ENCODE data around the gene SPACA6. TPM values are rescaled to one million over a fixed set of nuclear protein-coding genes. Genes with fewer than 3 reads are reported as not detected.

SPACA6 gene
- total and polyA plus RNA-seq, 2 donors (not counting 1 experiment from before 2014, with no cell fraction given) = 5.5 to 8.6 TPM

DNA sequence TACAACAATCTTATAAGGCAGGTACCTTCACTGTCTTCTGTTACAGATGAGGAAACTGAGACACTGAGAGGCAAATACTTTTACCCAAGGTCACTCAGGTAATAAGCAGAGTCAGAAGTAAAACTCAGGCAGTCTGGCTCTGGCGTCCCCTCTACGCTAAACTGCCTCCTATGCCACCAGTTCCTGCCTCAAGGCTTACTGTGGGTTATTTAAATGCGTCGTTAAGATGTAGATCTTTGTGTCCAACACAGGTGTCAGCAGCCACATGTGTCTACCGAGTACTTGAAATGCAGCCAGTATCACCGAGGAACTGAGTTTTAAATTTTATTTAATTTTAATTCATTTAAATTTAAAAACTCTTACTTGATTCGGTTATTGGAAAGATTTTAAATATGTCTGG, 28.8 kb downstream of the SPACA6 start:
- Histone ChIP-seq H3K36me3 (ENCODE audit: control insufficient read depth, insufficient read depth, low read length) (no peaks in the 10 kb centered on the region), H3K79me2 (ENCODE audit: control insufficient read depth, insufficient read depth, low read length) (no peaks in the 10 kb centered on the region), H3K4me1 (ENCODE audit: control insufficient read depth, extremely low read depth, insufficient read depth, low read length) (peaks cover 3% of the 10 kb centered on the region), H3K9me3 (ENCODE audit: control insufficient read depth, insufficient read depth, low read depth, low read length) (no peaks in the 10 kb centered on the region), H3K27me3 (ENCODE audit: control insufficient read depth, insufficient read depth, low read length) (peaks cover 17% of the 10 kb centered on the region), H4K20me1 (ENCODE audit: control insufficient read depth, extremely low read depth, insufficient read depth, low read length) (no peaks in the 10 kb centered on the region), H3K27ac (ENCODE audit: insufficient read depth, low read length) (no peak overlapping the region), H3K4me3 (replicated peaks in 1 of 4; ENCODE audit: control extremely low read depth in 1 of 4, insufficient read depth in 1 of 4, low read depth in 3 of 4, low read length in 4 of 4) (no peak overlapping the region), H3K4me2 (ENCODE audit: extremely low read depth, insufficient read depth, low read length) (no peak overlapping the region), H2AFZ (ENCODE audit: low read length) (no peak overlapping the region), H3K9ac (ENCODE audit: insufficient read depth, low read length) (no peak overlapping the region)
- no peak for DNase-seq (ENCODE audit: low read depth in 2 of 2)
- TF ChIP-seq EZH2 (IDR thresholded peaks at IDR 0.05; ENCODE audit: low read length, missing control alignments) = no peak
- TF ChIP-seq, protein P1, sequence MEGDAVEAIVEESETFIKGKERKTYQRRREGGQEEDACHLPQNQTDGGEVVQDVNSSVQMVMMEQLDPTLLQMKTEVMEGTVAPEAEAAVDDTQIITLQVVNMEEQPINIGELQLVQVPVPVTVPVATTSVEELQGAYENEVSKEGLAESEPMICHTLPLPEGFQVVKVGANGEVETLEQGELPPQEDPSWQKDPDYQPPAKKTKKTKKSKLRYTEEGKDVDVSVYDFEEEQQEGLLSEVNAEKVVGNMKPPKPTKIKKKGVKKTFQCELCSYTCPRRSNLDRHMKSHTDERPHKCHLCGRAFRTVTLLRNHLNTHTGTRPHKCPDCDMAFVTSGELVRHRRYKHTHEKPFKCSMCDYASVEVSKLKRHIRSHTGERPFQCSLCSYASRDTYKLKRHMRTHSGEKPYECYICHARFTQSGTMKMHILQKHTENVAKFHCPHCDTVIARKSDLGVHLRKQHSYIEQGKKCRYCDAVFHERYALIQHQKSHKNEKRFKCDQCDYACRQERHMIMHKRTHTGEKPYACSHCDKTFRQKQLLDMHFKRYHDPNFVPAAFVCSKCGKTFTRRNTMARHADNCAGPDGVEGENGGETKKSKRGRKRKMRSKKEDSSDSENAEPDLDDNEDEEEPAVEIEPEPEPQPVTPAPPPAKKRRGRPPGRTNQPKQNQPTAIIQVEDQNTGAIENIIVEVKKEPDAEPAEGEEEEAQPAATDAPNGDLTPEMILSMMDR (conservative IDR thresholded peaks at IDR 0.05 in 1 of 2, IDR thresholded peaks at IDR 0.05 in 1 of 2; ENCODE audit: low read depth in 1 of 2, low read length in 2 of 2) = no peak

DNA sequence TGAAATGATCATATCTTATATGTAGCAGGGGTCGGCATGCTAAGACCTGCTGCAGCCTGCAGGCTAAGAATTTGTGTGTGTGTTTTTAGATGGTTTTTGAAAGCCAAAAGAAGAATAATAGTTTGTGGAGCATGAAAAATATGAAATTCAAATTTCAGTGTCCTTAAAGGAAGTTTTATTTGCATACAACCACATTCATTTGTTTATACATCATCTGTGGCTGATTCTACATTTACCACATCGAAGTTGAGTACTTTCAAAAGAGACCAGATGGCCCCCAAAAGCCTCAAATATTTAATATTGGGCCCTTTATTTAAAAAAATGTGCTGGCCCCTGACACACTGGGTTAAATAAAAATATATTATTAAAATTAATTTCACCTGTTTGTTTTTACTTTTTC, 29.4 kb downstream of the SPACA6 start:
- no peak overlapping the region for H2AFZ ChIP-seq (ENCODE audit: low read length)
- no peaks in the 10 kb centered on the region for H4K20me1 ChIP-seq (ENCODE audit: control insufficient read depth, extremely low read depth, insufficient read depth, low read length)
- no peak overlapping the region for H3K4me3 ChIP-seq (replicated peaks in 1 of 4; ENCODE audit: control extremely low read depth in 1 of 4, insufficient read depth in 1 of 4, low read depth in 3 of 4, low read length in 4 of 4)
- no peak for TF ChIP-seq EZH2 (IDR thresholded peaks at IDR 0.05; ENCODE audit: low read length, missing control alignments)
- TF ChIP-seq, protein P1 (conservative IDR thresholded peaks at IDR 0.05 in 1 of 2, IDR thresholded peaks at IDR 0.05 in 1 of 2; ENCODE audit: low read depth in 1 of 2, low read length in 2 of 2) = no peak
- no peaks in the 10 kb centered on the region for H3K9me3 ChIP-seq (ENCODE audit: control insufficient read depth, insufficient read depth, low read depth, low read length)
- H3K4me1 ChIP-seq (ENCODE audit: control insufficient read depth, extremely low read depth, insufficient read depth, low read length) = peaks cover 6% of the 10 kb centered on the region
- H3K4me2 ChIP-seq (ENCODE audit: extremely low read depth, insufficient read depth, low read length) = no peak overlapping the region
- no peaks in the 10 kb centered on the region for H3K36me3 ChIP-seq (ENCODE audit: control insufficient read depth, insufficient read depth, low read length)
- no peak overlapping the region for H3K27ac ChIP-seq (ENCODE audit: insufficient read depth, low read length)
- H3K79me2 ChIP-seq (ENCODE audit: control insufficient read depth, insufficient read depth, low read length) = no peaks in the 10 kb centered on the region
- H3K9ac ChIP-seq (ENCODE audit: insufficient read depth, low read length) = no peak overlapping the region
- no peak for DNase-seq (ENCODE audit: low read depth in 2 of 2)
- peaks cover 17% of the 10 kb centered on the region for H3K27me3 ChIP-seq (ENCODE audit: control insufficient read depth, insufficient read depth, low read length)

DNA sequence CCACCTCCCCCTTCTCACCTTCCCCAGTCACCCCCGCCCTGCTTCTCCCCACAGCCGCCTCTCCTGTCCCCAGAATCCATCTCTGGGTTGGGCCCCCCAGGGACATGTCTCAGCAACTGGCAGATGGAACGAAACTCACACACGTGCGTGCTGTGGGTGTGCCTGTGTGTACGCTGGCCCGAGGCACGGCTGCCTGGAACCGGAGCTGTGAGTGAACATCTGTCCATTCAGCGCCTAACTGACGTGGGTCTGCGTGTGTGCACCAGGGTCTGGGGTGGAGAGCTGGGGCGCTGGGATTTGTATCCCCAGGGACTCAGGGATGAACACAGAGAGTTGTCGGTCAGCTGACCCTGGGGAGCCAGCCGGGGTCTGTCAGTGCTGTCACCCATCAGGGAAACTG, 31.4 kb downstream of the SPACA6 start:
- H3K79me2 ChIP-seq (ENCODE audit: control insufficient read depth, insufficient read depth, low read length) = no peaks in the 10 kb centered on the region
- H4K20me1 ChIP-seq (ENCODE audit: control insufficient read depth, extremely low read depth, insufficient read depth, low read length) = no peaks in the 10 kb centered on the region
- H3K36me3 ChIP-seq (ENCODE audit: control insufficient read depth, insufficient read depth, low read length) = no peaks in the 10 kb centered on the region
- no peak for DNase-seq (ENCODE audit: low read depth in 2 of 2)
- H3K4me2 ChIP-seq (ENCODE audit: extremely low read depth, insufficient read depth, low read length) = no peak overlapping the region
- H3K9me3 ChIP-seq (ENCODE audit: control insufficient read depth, insufficient read depth, low read depth, low read length) = no peaks in the 10 kb centered on the region
- no peak overlapping the region for H2AFZ ChIP-seq (ENCODE audit: low read length)
- H3K4me1 ChIP-seq (ENCODE audit: control insufficient read depth, extremely low read depth, insufficient read depth, low read length) = peaks cover 6% of the 10 kb centered on the region
- peaks cover 11% of the 10 kb centered on the region for H3K27me3 ChIP-seq (ENCODE audit: control insufficient read depth, insufficient read depth, low read length)
- H3K4me3 ChIP-seq (replicated peaks in 1 of 4; ENCODE audit: control extremely low read depth in 1 of 4, insufficient read depth in 1 of 4, low read depth in 3 of 4, low read length in 4 of 4) = no peak overlapping the region
- no peak overlapping the region for H3K9ac ChIP-seq (ENCODE audit: insufficient read depth, low read length)
- TF ChIP-seq, protein P1 (conservative IDR thresholded peaks at IDR 0.05 in 1 of 2, IDR thresholded peaks at IDR 0.05 in 1 of 2; ENCODE audit: low read depth in 1 of 2, low read length in 2 of 2) = no peak
- TF ChIP-seq EZH2 (IDR thresholded peaks at IDR 0.05; ENCODE audit: low read length, missing control alignments) = no peak
- H3K27ac ChIP-seq (ENCODE audit: insufficient read depth, low read length) = no peak overlapping the region

Data from fibroblast of lung (primary cell).